ENCODE measurements around the gene CRYBG1. TPM values are rescaled to one million over a fixed set of nuclear protein-coding genes. Genes with fewer than 3 reads are reported as not detected.
"Not testable (repeated sequence)": the region's sequence is repeated elsewhere in the genome, so short reads cannot be mapped to it uniquely, and the experiment has no call there.

CRYBG1 gene
- total RNA-seq, 2 donors from 2014 or later: 61.0 to 62.4 TPM

DNA sequence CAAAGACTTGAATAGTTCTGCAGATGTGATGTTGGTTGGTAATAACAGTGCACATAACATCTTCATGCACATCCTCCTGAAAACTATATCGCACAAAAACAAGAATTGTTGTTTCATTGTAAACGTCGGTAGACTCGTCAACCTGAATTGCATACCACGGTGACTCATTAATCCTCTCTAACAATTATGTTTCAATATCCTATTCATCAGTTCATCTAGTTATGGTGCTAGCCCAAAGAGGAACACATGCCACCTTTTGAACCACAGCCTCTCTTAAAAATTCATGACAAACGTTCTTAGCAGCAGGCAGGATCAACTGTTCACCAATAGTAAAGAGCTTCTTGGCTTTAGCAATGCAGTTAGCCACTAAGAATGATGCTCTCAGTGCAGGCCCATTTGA is 25.0 kb downstream of the CRYBG1 start:
- no peak for DNase-seq
- Mint-ChIP-seq H3K4me3 (no peak overlapping the region), H3K27me3 (peaks cover 6% of the 10 kb centered on the region), H3K36me3 (ENCODE audit: low read depth) (no peaks in the 10 kb centered on the region), H3K4me1 (peaks cover 2% of the 10 kb centered on the region), H3K27ac (no peak overlapping the region)
- no peaks in the 10 kb centered on the region for H3K9me3 ChIP-seq (ENCODE audit: control insufficient read depth, low read length, poor library complexity, severe bottlenecking)
- no peak for ATAC-seq

DNA sequence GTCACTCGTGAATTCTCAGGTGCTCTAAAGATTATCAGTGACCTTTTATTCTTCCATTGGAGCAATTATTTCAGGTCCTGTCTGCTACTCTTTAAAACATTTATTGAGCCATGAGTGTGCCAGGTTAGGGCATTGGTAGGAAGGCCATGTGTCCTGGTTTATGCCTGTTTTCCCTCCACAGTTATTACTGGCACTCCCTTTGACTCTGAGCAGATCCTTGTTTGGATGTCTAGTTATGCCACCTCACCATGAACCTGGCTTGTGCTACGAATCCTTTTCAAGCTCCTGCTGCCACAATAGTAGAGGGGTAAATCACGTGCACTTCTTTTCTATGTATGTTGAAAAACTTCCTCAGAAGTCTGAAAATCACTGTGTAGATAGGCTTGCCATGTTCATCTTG is 27.4 kb downstream of the CRYBG1 start:
- H3K36me3 Mint-ChIP-seq (ENCODE audit: low read depth): no peaks in the 10 kb centered on the region
- no peak for DNase-seq

DNA sequence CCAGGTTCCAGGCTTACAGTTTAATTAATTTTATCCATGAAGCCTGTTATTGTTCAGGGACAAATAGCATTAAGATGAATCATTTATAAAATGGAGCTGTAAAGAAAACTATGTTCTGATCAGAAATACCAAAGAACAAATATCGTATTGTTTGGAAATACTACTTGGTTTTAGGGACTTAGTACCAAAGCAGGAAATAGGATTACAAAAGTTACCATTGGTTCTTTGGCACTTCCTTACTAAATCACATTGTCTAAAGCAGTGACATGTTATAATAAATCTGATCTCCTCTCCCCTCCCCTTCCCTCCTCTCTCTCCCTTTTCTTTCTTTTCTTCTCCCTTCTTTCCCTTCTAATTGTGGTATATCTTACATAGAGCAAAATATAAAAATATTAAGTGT is 29.6 kb downstream of the CRYBG1 start:
- H3K27ac Mint-ChIP-seq: no peak overlapping the region
- no peak overlapping the region for H3K4me3 Mint-ChIP-seq
- ATAC-seq: no peak
- H3K9me3 ChIP-seq (ENCODE audit: control insufficient read depth, low read length, poor library complexity, severe bottlenecking): no peaks in the 10 kb centered on the region
- H3K36me3 Mint-ChIP-seq (ENCODE audit: low read depth): no peaks in the 10 kb centered on the region
- no peak for DNase-seq
- peaks cover 2% of the 10 kb centered on the region for H3K4me1 Mint-ChIP-seq
- H3K27me3 Mint-ChIP-seq: peaks cover 26% of the 10 kb centered on the region

More for the DNA sequence above, 27.4 kb downstream of the CRYBG1 start:
- Mint-ChIP-seq H3K27me3 (peaks cover 14% of the 10 kb centered on the region), H3K27ac (no peak overlapping the region), H3K4me3 (no peak overlapping the region), H3K4me1 (no peaks in the 10 kb centered on the region)
- ATAC-seq: no peak
- H3K9me3 ChIP-seq (ENCODE audit: control insufficient read depth, low read length, poor library complexity, severe bottlenecking): no peaks in the 10 kb centered on the region

DNA sequence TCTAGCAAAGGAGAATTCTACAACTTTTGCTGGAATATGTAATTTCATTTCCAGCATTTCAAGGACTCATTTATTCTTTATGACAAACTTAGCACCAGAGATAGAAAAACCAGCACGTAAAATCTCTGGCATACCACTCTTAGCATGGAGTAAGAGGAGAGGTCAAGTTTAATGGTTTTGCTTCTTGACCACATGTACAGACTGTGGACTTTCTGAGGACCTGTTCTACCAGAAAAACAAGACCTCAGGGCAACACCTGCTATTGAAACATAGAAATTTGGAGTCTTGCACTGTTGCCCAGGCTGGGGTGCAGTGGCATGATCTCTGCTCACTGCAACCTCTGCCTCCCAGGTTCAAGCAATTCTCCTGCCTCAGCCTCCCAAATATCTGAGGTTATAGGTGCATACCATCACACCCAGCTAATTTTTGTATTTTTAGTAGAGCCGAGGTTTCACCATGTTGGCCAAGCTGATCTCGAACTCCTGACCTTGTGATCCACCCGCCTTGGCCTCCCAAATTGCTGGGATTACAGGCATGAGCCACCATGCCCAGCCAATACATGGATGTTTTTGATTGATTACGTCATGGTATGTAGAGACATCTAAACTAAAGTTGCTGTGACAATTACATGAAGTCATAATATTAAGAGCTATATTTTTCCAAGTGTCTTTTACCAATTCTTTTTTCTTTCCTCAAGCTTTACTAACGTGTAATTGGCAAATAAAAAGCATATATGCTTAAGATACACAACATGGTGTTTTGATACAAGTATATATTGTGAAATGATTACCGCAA is 36.1 kb downstream of the CRYBG1 start:
- DNase-seq (no peak), ATAC-seq (no peak)
- no peaks in the 10 kb centered on the region for H3K9me3 ChIP-seq (ENCODE audit: control insufficient read depth, low read length, poor library complexity, severe bottlenecking)
- no peak overlapping the region for H3K4me3 Mint-ChIP-seq
- H3K27me3 Mint-ChIP-seq: peaks cover 53% of the 10 kb centered on the region
- peaks cover 3% of the 10 kb centered on the region for H3K36me3 Mint-ChIP-seq (ENCODE audit: low read depth)
- no peak overlapping the region for H3K27ac Mint-ChIP-seq
- H3K4me1 Mint-ChIP-seq: peaks cover 2% of the 10 kb centered on the region

DNA sequence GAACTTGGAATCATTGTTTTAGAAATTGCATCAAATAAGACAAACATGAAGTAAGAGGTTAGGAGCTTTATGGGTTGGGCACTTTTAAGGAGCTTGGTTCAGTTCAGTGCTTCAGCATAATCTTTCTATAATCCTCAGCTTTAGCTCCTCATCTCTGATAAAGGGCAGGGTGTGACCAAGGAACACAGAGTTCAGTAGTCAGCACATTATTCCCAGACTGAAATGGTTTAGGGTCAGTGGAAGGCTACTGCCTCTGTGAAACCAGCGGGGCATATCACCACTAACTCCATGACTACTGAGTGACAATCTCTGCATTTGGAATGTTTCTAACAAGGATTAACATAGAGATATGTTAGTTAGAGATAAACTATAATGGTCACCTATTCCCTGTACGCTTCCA is 36.9 kb downstream of the CRYBG1 start:
- no peak overlapping the region for H3K4me3 Mint-ChIP-seq
- H3K27me3 Mint-ChIP-seq: peaks cover 47% of the 10 kb centered on the region
- peaks cover 2% of the 10 kb centered on the region for H3K4me1 Mint-ChIP-seq
- no peak for ATAC-seq
- no peak for DNase-seq
- H3K36me3 Mint-ChIP-seq (ENCODE audit: low read depth): peaks cover 3% of the 10 kb centered on the region
- no peak overlapping the region for H3K27ac Mint-ChIP-seq
- no peaks in the 10 kb centered on the region for H3K9me3 ChIP-seq (ENCODE audit: control insufficient read depth, low read length, poor library complexity, severe bottlenecking)

DNA sequence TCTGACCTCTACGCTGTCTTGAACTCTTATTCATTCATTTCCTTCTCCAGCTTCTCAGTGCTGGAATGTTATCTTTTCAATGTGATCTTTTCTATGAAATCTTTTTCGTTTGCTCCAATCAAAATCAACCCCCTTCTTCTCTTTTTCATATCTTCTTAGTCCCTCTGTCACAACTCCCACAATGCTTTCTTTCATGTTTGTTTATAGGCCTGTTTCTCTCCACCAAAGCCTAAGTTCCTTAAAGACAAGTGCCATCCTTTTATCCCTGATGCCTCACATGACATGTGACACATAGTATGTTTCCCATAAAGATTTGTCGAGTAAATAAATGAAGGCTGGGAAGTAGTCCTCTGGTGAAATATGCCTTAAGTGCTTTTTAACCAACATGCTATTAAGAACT is 38.1 kb downstream of the CRYBG1 start:
- no peak overlapping the region for H3K27ac Mint-ChIP-seq
- no peak for ATAC-seq
- H3K4me3 Mint-ChIP-seq: no peak overlapping the region

DNA sequence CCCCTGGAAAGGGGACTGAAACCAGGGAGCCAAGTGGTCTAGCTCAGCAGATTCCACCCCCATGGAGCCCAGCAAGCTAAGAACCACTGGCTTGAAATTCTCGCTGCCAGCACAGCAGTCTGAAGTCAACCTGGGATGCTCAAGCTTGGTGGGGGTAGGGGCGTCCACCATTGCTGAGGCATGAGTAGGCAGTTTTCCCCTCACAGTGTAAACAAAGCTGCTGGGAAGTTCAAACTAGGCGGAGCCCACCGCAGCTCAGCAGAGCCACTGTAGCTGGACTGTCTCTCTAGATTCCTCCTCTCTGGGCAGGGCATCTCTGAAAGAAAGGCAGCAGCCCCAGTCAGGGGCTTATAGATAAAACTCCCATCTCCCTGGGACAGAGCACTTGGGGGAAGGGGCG is 44.5 kb downstream of the CRYBG1 start:
- not testable (repeated sequence) for H3K4me1 Mint-ChIP-seq; H3K27ac Mint-ChIP-seq; DNase-seq; H3K9me3 ChIP-seq (ENCODE audit: control insufficient read depth, low read length, poor library complexity, severe bottlenecking); H3K4me3 Mint-ChIP-seq; H3K36me3 Mint-ChIP-seq (ENCODE audit: low read depth); ATAC-seq
- H3K27me3 Mint-ChIP-seq: peaks cover 45% of the 10 kb centered on the region

More for the DNA sequence above, 38.1 kb downstream of the CRYBG1 start:
- Mint-ChIP-seq H3K27me3 (peaks cover 51% of the 10 kb centered on the region), H3K4me1 (no peaks in the 10 kb centered on the region), H3K36me3 (ENCODE audit: low read depth) (peaks cover 3% of the 10 kb centered on the region)
- DNase-seq: no peak
- no peaks in the 10 kb centered on the region for H3K9me3 ChIP-seq (ENCODE audit: control insufficient read depth, low read length, poor library complexity, severe bottlenecking)

DNA sequence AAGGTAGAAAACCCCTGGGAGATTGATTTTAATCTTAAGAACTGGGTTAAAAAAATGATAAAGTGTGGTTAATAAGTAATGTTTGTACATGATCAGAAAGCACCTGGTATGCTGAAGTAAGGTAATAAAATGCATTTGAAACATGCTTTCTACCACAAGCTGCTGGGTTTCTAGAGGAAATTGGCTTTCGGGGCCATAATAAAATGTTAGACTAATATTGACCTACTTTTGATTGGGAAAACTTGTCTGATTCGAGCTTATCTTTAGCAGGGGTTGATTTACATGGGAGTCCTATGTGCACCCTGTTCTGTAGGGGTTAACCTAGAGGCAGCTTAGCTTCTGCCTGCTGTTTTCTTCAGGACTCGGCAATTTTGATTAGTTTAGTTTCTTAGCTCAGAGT is 50.5 kb downstream of the CRYBG1 start:
- H3K27me3 Mint-ChIP-seq: peaks cover 30% of the 10 kb centered on the region
- DNase-seq: no peak
- H3K9me3 ChIP-seq (ENCODE audit: control insufficient read depth, low read length, poor library complexity, severe bottlenecking): no peaks in the 10 kb centered on the region
- no peak for ATAC-seq
- no peak overlapping the region for H3K27ac Mint-ChIP-seq
- peaks cover 2% of the 10 kb centered on the region for H3K36me3 Mint-ChIP-seq (ENCODE audit: low read depth)
- H3K4me3 Mint-ChIP-seq: no peak overlapping the region
- peaks cover 3% of the 10 kb centered on the region for H3K4me1 Mint-ChIP-seq

DNA sequence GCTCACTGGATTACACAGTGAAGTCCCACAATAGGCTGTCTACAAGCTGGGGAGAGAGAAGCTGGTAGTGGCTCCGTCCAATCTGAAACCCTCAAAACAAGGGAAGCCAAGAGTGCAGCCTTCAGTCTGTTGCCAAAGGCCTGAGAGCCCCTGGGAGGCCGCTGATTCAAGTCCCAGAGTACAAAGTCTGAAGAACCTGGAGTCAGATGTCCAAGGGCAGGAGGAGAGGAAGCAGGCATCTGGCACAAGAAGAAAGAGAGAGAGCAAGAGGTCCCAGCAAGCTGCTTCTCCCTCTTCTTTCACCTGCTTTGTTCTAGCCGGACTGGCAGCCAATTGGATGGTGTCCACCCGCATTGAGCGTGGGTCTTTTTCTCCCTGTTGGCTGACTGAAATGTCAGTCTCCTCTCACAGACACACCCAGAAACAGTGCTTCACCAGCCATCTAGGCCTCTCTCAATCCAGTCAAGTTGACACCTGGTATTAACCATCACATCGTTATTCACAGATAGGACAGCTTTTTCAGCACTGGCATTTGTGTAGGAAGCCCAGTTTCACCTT is 51.2 kb downstream of the CRYBG1 start:
- Mint-ChIP-seq H3K36me3 (ENCODE audit: low read depth) (peaks cover 2% of the 10 kb centered on the region), H3K27me3 (peaks cover 32% of the 10 kb centered on the region), H3K27ac (no peak overlapping the region), H3K4me3 (no peak overlapping the region), H3K4me1 (peaks cover 4% of the 10 kb centered on the region)
- DNase-seq (no peak), ATAC-seq (no peak)
- H3K9me3 ChIP-seq (ENCODE audit: control insufficient read depth, low read length, poor library complexity, severe bottlenecking): no peaks in the 10 kb centered on the region

DNA sequence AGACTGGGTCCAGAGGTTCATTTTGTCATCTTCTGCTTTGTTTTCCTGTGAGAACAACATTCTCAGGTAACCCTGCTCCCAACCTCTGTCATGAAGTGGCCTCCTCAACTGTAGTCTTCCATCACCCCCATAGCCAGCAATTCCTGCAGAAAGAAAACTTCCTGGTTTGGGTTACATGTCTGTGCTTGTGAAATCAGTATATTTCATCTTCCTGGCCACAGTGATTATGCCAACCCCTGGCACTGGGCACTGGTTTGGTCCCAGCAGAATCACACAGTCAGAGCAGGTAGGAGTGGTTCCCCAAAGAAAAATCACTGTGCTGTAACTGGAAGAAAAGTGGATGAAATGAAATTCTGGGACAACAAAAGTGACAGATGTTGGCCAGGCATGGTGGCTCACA is 52.5 kb downstream of the CRYBG1 start:
- DNase-seq (no peak), ATAC-seq (no peak)
- no peak overlapping the region for H3K27ac Mint-ChIP-seq
- peaks cover 2% of the 10 kb centered on the region for H3K36me3 Mint-ChIP-seq (ENCODE audit: low read depth)
- peaks cover 38% of the 10 kb centered on the region for H3K27me3 Mint-ChIP-seq
- no peaks in the 10 kb centered on the region for H3K9me3 ChIP-seq (ENCODE audit: control insufficient read depth, low read length, poor library complexity, severe bottlenecking)
- H3K4me3 Mint-ChIP-seq: no peak overlapping the region
- H3K4me1 Mint-ChIP-seq: peaks cover 4% of the 10 kb centered on the region

DNA sequence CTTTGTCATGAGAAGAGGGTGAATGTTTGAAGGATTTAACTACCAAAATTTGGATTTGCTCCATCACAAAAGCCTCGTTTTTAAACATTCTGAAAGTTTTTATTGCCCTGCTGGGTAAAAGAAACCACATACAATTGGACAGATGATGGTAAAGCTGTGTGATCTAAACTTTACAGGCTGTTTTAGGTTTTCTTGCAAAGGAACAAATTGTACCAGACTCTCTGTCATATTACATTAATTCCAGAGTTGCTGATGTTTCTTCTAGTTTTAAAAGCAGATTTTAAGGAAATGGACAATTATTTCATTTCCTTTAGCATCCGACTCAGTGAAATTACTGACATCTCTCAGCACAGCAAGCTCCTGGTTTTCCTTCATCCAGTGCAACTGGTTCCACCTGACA is 53.2 kb downstream of the CRYBG1 start:
- H3K9me3 ChIP-seq (ENCODE audit: control insufficient read depth, low read length, poor library complexity, severe bottlenecking): no peaks in the 10 kb centered on the region
- Mint-ChIP-seq H3K27me3 (peaks cover 34% of the 10 kb centered on the region), H3K4me1 (peaks cover 4% of the 10 kb centered on the region), H3K27ac (no peak overlapping the region), H3K36me3 (ENCODE audit: low read depth) (no peaks in the 10 kb centered on the region), H3K4me3 (no peak overlapping the region)
- no peak for DNase-seq
- ATAC-seq: no peak

DNA sequence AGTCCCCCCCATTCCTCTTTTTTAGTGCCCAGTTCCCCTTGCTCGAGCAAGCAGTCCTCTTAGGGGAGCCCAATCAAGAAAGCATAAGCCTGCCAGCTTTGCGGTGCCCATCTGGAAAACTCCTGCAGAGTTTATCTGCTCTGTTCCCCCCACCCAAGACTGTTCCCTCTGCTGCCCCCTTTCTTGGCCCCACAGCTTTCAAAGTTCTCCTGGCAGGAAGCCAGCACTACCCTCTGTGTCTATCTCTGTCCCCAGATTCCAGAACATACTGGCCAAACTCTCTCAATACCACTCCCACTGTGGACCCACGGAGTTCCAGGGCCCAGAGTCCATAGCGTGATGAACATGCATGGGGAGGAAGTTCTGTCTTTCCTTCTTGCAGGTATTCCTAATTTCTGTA is 55.4 kb downstream of the CRYBG1 start:
- Mint-ChIP-seq H3K27me3 (peaks cover 44% of the 10 kb centered on the region), H3K4me1 (peaks cover 4% of the 10 kb centered on the region), H3K36me3 (ENCODE audit: low read depth) (no peaks in the 10 kb centered on the region), H3K4me3 (no peak overlapping the region), H3K27ac (no peak overlapping the region)
- DNase-seq (no peak), ATAC-seq (no peak)
- no peaks in the 10 kb centered on the region for H3K9me3 ChIP-seq (ENCODE audit: control insufficient read depth, low read length, poor library complexity, severe bottlenecking)

DNA sequence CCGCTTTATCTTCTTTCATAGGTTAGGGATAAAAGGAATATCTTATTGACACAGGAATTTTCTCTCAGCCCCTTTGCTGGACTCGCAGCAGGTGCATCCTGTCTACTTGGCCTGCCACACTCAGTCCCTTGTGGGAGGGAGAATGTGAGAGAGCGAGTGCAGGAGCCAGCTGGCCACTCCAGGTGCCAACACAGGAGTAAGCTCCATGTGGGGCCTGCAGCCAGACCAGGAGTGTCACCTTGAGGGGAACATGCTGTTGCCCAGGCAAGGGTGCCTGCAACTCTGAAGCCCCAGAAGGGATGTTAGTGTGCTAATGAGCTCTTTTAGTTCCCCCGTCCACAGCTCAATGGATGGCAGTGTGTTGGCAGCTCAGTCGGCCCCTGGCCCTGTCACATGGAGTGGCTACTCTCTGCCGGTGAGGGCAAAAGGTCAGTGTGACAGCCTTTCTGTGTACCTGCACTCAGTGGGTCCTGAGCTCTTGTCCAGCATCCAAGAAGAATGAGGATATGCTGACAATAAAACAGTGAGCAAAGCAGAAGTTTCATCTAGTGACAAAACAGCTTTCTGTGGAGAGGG is 57.1 kb downstream of the CRYBG1 start:
- no peak for DNase-seq
- Mint-ChIP-seq H3K27me3 (peaks cover 48% of the 10 kb centered on the region), H3K36me3 (ENCODE audit: low read depth) (no peaks in the 10 kb centered on the region), H3K27ac (no peak overlapping the region), H3K4me1 (peaks cover 4% of the 10 kb centered on the region), H3K4me3 (no peak overlapping the region)
- no peaks in the 10 kb centered on the region for H3K9me3 ChIP-seq (ENCODE audit: control insufficient read depth, low read length, poor library complexity, severe bottlenecking)
- ATAC-seq: no peak
